HG03460 (cell line): Measurements from ENCODE around the gene UBQLN3.

Source experiments
- ATAC-seq: cut with Tn5 transposase; IDR thresholded peaks from one replicate; pipeline ENCODE4 v1.9.1; 2021; ENCODE audit not compliant: unreplicated experiment

Gene UBQLN3

DNA sequence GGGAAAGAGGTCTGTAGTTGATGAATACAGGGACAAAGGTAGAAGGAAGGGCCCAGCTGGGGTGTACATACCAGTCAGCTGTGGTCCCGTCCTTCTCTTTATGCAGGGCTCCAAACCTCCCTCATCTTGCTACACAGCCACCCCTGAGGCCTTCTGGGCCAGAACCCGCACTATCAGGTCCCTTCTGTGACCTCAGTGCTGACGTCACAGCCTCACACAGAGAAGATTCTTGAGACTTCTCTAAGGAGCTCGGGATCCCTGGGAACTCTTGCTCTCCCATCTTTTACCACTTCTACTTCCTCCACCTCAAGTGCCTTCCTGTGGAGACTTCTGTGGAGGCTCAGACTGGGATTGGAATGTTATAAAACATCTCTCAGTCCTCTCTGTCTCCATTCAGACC is at the start of gene UBQLN3:
Gene UBQLN3, minus strand, starts transcription at position 155 of the 400 bp plus-strand sequence. CDS start 399 bp downstream, outside the sequence.
- no peak for ATAC-seq

- no peak for ATAC-seq
These were observed 48.0 kb upstream of the UBQLN3 start for GRCh38 chr11:5557751-5558150.

- no peak for ATAC-seq
These were observed 46.9 kb upstream of the UBQLN3 start for GRCh38 chr11:5556596-5557188.

- ATAC-seq: no peak
These were observed 43.6 kb upstream of the UBQLN3 start for GRCh38 chr11:5553343-5553742.

DNA sequence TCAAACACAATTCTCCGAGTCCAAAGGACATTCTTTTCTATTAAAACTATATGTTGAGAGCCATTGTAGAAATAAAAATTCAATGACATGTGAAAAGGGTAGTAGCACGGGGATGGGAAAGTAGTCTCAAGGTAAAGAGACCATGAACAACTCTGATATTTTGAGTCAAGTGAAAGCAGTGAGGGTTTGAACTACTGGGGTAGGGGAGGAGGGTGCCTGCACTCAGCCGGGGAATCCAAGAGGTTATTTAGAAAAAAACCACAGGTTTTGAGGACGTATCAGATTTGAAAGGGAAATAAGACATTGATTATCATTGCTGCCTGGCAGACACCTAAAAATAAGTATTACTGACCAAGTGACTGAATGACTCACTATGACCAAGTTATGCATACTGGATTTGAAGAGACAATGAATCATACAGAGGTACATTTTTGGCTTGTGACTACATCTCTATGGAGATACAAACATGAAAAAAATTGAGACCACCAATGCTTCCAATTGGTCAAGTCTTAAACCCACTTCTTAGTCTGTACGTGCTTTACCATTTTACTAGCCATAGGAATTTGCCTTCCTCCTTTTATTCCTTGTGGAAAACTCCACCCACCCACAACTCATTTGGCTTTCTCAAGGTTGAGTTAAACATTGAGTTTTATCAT is 40.8 kb upstream of the UBQLN3 start:
- peak; percentile 46 for ATAC-seq

- ATAC-seq: no peak
These were observed 38.7 kb upstream of the UBQLN3 start, which contains the start of gene OR52H1 for GRCh38 chr11:5548440-5548839. OR52H1 (minus strand) TSS chr11:5548540; CDS start chr11:5545505, 3,035 bp downstream.

DNA sequence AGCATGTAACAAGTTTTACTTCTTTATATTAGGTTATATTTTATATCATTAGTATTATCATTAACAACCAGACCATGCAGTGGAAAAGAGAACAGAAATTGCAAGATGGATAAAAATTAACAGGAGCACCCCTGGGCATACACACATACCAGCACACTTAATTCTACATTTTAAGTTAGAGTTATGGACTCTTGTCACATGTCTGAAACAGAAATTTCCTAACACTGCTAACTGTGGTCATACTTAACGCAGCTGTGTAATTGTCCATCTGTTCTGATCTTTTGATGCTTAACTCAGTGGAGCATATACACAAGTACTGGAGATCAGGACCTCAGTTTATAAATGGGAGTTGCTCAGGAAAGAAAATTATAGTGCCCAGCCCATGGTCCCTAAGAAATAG is 38.2 kb upstream of the UBQLN3 start:
- ATAC-seq: peak; percentile 82

DNA sequence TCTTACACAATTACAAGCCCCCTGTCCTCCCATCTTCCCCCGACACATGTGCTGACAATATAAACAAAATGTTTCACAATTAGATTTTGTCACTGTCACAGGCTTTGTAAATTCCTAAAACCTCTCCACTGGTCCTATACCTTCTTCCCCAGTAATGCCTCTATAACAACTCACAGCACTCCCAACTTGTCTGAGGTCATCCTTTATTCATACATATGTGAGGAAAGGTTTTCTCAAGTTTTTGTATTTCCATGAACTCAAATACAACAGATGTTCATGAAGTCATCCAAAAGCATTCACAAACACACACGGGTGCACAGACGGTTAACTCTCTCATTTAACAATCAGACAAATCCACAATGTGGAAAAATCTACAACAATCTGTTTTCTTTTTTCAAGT is 36.7 kb upstream of the UBQLN3 start:
- no peak for ATAC-seq

- ATAC-seq: no peak
These were observed 31.7 kb upstream of the UBQLN3 start for GRCh38 chr11:5541427-5541826.

DNA sequence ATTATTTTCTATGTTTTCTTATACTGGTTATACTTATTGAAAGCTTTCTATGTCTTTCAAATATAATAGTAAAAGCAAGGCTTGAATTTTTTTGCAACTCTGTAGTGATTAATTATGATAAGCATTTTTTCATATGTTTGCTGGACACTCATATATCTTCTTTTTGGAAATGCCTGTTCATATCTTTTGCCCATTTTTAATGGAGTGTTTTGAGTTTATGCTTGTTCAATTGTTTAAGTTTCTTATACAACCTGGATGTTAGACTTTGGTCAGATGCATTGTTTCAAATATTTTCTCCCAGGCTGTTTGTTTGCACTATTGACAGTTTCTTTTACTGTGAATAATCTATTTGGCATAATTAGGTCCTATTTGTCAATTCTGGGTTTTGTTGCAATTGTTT is 26.7 kb upstream of the UBQLN3 start:
- no peak for ATAC-seq

GRCh38 chr11:5534046-5534445 is 24.3 kb upstream of the UBQLN3 start:
- ATAC-seq: no peak

DNA sequence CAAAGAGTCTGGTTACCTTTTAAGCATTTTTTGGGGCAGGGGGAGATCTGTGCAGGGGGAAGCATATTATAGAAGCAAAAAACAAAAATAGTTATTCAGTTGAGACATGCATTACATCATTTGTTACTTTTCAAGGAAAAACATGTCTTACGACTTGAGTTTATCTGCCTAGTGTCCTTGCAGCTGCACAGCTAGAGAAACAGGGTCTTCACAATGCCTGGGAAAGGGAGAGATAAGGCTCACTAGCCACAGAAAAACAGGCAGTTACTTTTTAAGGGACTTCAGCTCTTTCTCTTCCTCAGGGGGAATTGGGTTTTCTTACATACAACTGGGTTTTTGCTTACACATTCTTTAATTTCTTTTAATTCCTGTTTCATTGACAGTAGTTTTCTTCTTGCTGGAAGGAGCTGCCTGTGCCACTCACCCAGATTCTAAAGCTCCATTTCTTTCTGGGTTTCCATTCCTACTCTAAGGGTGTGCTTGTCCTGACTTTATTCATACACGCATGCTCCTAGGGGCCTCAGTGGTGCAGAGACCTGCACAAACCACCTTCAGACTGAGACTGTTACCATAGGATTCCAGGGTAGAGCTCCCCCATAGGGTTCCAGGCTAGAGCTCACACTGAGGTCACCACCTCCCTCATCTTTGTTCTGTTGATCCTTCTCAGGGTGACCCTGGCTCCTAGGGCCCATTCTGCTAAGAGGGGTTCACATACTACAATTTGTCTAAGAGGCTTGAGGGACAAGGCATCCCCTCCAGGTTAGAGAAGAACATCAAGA is 21.5 kb upstream of the UBQLN3 start:
- no peak for ATAC-seq

DNA sequence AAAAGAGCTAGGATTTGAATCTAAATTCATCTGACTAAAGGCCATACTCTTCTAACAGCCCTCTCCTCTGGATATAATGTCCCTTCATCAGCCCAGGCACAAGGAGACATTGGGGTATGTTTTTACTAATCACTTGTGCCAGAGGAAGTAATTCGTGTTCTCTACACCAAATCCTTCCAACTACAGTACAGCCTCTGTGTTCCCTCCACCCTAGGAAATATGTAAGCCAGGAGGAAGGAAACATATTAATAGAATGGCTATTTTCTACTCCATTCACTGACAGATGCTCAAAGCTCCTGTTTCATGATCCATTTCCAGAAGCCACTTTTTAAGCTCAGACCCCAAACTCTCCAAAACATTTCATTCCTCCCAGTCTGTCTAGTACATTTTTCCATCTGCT is 18.7 kb upstream of the UBQLN3 start:
- no peak for ATAC-seq

DNA sequence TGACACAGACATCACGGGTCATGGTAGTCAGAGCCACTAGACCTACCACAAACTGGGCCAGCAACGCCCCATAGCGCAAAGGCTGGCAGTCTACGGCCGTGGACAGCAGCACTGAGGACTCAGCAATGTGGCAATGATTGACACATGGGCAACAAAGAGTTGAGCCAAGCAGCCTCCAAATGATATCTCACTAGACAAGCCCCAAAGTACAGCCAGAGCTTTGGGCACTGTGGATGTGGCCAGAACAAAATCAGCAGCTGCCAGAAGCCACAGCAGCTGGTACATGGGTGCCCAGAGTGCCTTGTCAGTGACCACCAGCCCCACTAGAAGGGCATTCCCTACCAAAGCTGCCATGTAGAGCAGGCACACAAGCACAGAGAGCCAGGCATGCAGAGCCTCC is 18.0 kb upstream of the UBQLN3 start:
- no peak for ATAC-seq

DNA sequence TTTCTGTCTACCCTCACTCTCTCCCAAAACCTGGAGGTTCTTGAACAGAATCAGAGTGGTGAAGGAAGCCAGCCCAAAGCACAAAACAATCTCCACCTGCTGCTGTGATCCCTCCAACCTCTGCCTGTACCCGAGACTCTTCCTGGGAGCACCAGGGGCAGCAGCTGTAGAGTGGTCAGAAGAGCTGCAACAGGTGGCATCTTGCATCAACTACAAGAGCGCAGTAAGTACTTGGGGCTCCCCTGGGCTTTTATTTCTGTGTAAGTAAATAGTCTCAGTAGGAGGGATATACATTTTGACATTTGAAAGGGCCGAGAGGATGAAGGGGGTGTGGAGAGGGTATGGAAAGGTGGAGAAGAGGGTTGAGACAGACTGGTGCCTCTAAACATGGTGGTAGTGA is 15.0 kb upstream of the UBQLN3 start:
- ATAC-seq: no peak

- no peak for ATAC-seq
These were observed 12.6 kb upstream of the UBQLN3 start for GRCh38 chr11:5522308-5522707.

DNA sequence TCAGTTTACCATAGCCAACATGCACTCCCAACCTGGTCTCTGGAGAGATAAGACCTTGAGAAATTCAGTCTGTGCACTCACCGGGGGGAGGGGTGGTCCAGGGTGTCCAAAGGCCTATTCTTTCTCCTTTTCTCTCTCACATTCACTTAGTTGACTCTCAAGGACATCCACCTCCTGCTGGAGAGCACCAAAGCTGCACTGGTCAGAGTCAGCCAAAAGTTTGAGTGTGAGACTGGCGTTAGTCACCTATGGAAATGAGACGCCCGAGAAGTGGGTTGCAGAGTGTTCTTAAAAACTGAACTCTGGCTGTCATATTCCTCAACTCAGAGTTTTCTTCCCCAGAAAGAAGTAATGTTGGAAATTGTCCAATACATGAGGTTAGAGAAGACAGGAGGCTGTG is 11.8 kb upstream of the UBQLN3 start:
- no peak for ATAC-seq

GRCh38 chr11:5516599-5516998 is 6.8 kb upstream of the UBQLN3 start, which contains the start of gene UBQLNL:
UBQLNL (minus strand) TSS chr11:5516699; CDS start chr11:5516441, 258 bp downstream.
- ATAC-seq: no peak

DNA sequence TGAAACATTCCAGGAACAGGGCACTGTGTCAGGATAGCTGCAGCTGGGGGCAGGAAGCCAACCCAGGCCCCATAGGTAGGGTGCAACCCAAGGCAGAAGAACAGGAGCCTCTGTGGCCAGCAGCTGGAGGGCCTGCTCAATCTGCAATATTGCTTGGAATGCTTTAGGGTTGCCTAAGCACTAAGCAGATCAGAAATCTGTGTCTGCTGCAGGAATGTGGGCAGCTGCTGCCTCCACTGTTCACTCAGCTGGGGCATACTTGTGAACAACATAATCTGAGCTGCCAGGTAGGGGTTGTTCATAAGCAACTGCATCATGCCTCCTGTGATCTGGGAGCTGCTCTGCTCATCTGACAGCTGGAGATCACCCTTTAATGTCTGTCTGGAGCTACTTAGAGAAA is 5.1 kb upstream of the UBQLN3 start:
- no peak for ATAC-seq

DNA sequence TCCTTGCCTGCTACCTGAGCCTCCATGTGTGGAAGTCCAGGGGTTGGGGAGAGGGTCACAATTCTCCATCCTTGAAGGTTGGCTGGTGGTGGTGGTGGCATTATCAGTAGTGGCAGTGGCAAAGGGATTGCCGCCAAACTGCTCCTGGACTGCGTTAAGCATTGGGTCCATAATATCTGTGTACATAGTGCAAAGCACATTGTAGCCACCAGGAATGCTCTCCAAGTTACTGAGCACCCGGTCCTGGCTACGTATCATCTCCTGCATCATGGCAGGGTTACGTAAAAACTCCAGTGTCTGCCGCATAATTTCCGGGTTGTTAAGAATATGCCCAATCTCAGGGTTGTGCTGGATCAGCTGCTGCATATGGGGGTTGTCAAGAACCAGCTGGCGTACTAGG is 1.2 kb downstream of the UBQLN3 start:
- no peak for ATAC-seq

DNA sequence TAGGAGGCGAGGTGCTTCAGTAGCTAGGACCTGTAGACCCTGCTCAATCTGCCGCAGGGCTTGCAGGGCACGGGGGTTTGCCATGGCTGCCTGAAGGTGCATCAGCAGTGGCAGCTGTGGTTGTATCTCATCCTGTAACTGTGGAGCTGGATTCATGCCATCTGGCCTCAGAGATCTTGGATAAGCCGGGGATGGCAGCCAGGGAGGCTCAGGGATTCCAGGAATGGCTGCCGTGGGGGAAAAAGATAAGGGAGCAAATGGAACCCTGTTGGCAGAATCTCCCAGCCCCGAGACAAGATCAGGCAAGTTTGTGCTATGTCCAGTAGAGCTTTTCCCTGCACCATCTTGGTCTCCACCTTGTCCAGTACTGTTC is 1.8 kb downstream of the UBQLN3 start:
- ATAC-seq: no peak
